Measurements from ENCODE around the gene SLC2A4. TPM values are rescaled to one million over a fixed set of nuclear protein-coding genes. Genes with fewer than 3 reads are reported as not detected.
A peak's percentile ranks its signal among the peaks of the same experiment; 100 is the strongest.

Gene SLC2A4
- total and polyA plus RNA-seq, 2 donors from 2014 or later: 2.8 to 4.2 TPM

GRCh38 chr17:7290685-7291084 is 9.2 kb downstream of the SLC2A4 start:
- DNase-seq (no peak), FAIRE-seq (no peak)
- H3K27ac ChIP-seq (ENCODE audit: low read depth in 2 of 2, low read length in 2 of 2): no peak overlapping the region
- H3K9ac ChIP-seq (ENCODE audit: low read length in 3 of 3): no peak overlapping the region
- no peaks in the 10 kb centered on the region for H3K9me3 ChIP-seq (ENCODE audit: control insufficient read depth in 2 of 3, insufficient read depth in 1 of 3, low read length in 3 of 3)
- peaks cover 3% of the 10 kb centered on the region for H3K27me3 ChIP-seq (ENCODE audit: control insufficient read depth, insufficient read depth, low read length)
- no peak for TF ChIP-seq CTCF (IDR thresholded peaks at IDR 0.05; ENCODE audit: borderline replicate concordance, extremely low read depth, insufficient read depth)
- intact Hi-C loops (cut with DNase I): no loop called here
- H3K36me3 ChIP-seq (ENCODE audit: control insufficient read depth in 2 of 3, insufficient read depth in 3 of 3, low read length in 3 of 3): no peaks in the 10 kb centered on the region
- H3K4me3 ChIP-seq (ENCODE audit: low read length in 3 of 3): no peak overlapping the region
- H3K4me1 ChIP-seq (ENCODE audit: control insufficient read depth in 2 of 3, insufficient read depth in 2 of 3, low read depth in 1 of 3, low read length in 3 of 3): peaks cover 0 to 15% (median 10%) of the 10 kb centered on the region in 3 donors

DNA sequence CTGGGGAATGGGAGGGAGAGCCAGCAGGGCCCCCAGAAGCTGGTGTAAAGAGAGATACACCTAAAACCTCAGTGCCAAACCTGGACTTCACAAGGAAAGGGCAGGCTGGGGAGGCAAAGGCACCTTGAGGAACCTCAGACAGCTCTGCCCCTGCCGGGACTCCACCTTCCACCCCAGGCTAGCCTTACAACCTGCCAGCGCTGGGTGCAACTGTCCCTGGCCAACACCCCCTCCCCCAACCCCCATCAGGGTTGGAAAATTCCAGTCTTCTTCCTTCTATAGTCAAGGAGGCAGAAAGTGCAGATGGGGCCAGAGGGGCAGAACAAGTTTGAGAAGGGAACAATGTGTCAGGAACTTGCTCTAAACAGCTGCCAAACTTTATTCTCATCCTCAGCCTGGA is 10.7 kb downstream of the SLC2A4 start:
- no peak overlapping the region for H3K9ac ChIP-seq (ENCODE audit: low read length in 3 of 3)
- H3K27ac ChIP-seq (ENCODE audit: low read depth in 2 of 2, low read length in 2 of 2): peak overlapping the region in 1 of 2 donors; percentile 43
- H3K4me3 ChIP-seq (ENCODE audit: low read length in 3 of 3): no peak overlapping the region
- no peaks in the 10 kb centered on the region for H3K36me3 ChIP-seq (ENCODE audit: control insufficient read depth in 2 of 3, insufficient read depth in 3 of 3, low read length in 3 of 3)
- H3K27me3 ChIP-seq (ENCODE audit: control insufficient read depth, insufficient read depth, low read length): peaks cover 3% of the 10 kb centered on the region
- intact Hi-C loops (cut with DNase I): no loop called here
- DNase-seq: no peak
- no peak for TF ChIP-seq CTCF (IDR thresholded peaks at IDR 0.05; ENCODE audit: borderline replicate concordance, extremely low read depth, insufficient read depth)
- H3K9me3 ChIP-seq (ENCODE audit: control insufficient read depth in 2 of 3, insufficient read depth in 1 of 3, low read length in 3 of 3): no peaks in the 10 kb centered on the region
- H3K4me1 ChIP-seq (ENCODE audit: control insufficient read depth in 2 of 3, insufficient read depth in 2 of 3, low read depth in 1 of 3, low read length in 3 of 3): peaks cover 0 to 15% (median 14%) of the 10 kb centered on the region in 3 donors
- no peak for FAIRE-seq

- Histone ChIP-seq H3K9me3 (ENCODE audit: control insufficient read depth in 2 of 3, insufficient read depth in 1 of 3, low read length in 3 of 3) (no peaks in the 10 kb centered on the region), H3K9ac (ENCODE audit: low read length in 3 of 3) (no peak overlapping the region), H3K27me3 (ENCODE audit: control insufficient read depth, insufficient read depth, low read length) (peaks cover 3% of the 10 kb centered on the region), H3K4me1 (ENCODE audit: control insufficient read depth in 2 of 3, insufficient read depth in 2 of 3, low read depth in 1 of 3, low read length in 3 of 3) (peaks cover 0 to 15% (median 14%) of the 10 kb centered on the region in 3 donors), H3K36me3 (ENCODE audit: control insufficient read depth in 2 of 3, insufficient read depth in 3 of 3, low read length in 3 of 3) (no peaks in the 10 kb centered on the region), H3K4me3 (ENCODE audit: low read length in 3 of 3) (no peak overlapping the region), H3K27ac (ENCODE audit: low read depth in 2 of 2, low read length in 2 of 2) (peak overlapping the region in 1 of 2 donors; percentile 43)
- no peak for FAIRE-seq
- intact Hi-C loops (cut with DNase I): no loop called here
- TF ChIP-seq CTCF (IDR thresholded peaks at IDR 0.05; ENCODE audit: borderline replicate concordance, extremely low read depth, insufficient read depth): no peak
- DNase-seq: peak in 2 of 5 donors; percentile 50 to 63
Measured at GRCh38 chr17:7292729-7293128, 11.2 kb downstream of the SLC2A4 start.

DNA sequence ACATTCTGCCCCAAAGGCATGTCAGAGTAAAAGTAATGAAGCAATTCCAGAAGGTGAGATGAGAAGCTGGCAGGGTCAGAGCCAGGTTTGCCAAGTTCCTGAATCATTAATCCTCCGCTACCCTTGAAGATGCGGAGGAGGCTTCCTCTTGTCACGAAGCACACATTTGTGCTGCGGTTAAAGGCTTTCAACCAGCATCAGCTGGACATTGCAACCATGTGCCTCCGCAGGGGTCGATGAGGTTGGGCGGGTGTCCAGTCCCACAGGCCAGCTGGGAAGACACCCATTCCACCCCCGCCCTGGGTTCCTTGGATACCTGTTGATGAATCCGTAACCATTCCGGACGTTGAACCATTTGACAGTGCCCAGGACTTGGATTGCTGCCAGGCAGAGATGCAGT is 11.6 kb downstream of the SLC2A4 start:
- FAIRE-seq (no peak), DNase-seq (peak in 4 of 5 donors; percentile 22 to 67 (median 59))
- peaks cover 0 to 15% (median 14%) of the 10 kb centered on the region in 3 donors for H3K4me1 ChIP-seq (ENCODE audit: control insufficient read depth in 2 of 3, insufficient read depth in 2 of 3, low read depth in 1 of 3, low read length in 3 of 3)
- peaks cover 3% of the 10 kb centered on the region for H3K27me3 ChIP-seq (ENCODE audit: control insufficient read depth, insufficient read depth, low read length)
- no peaks in the 10 kb centered on the region for H3K36me3 ChIP-seq (ENCODE audit: control insufficient read depth in 2 of 3, insufficient read depth in 3 of 3, low read length in 3 of 3)
- peak overlapping the region in 1 of 2 donors; percentile 43 for H3K27ac ChIP-seq (ENCODE audit: low read depth in 2 of 2, low read length in 2 of 2)
- H3K4me3 ChIP-seq (ENCODE audit: low read length in 3 of 3): no peak overlapping the region
- no peak for TF ChIP-seq CTCF (IDR thresholded peaks at IDR 0.05; ENCODE audit: borderline replicate concordance, extremely low read depth, insufficient read depth)
- H3K9me3 ChIP-seq (ENCODE audit: control insufficient read depth in 2 of 3, insufficient read depth in 1 of 3, low read length in 3 of 3): no peaks in the 10 kb centered on the region
- H3K9ac ChIP-seq (ENCODE audit: low read length in 3 of 3): no peak overlapping the region
- intact Hi-C loops (cut with DNase I): no loop called here

All from kidney (tissue), 14 donors.